HG03575 (cell line): ENCODE results near the gene MOV10.
"Not testable (repeated sequence)": the region's sequence is repeated elsewhere in the genome, so short reads cannot be mapped to it uniquely, and the experiment has no call there.

Experiments
- ATAC-seq: cut with Tn5 transposase; IDR thresholded peaks from one replicate; pipeline ENCODE4 v1.9.1; 2021; ENCODE audit not compliant: unreplicated experiment, insufficient number of reproducible peaks, low FRiP score; ENCODE audit errors: extremely low read depth

The MOV10 gene

DNA sequence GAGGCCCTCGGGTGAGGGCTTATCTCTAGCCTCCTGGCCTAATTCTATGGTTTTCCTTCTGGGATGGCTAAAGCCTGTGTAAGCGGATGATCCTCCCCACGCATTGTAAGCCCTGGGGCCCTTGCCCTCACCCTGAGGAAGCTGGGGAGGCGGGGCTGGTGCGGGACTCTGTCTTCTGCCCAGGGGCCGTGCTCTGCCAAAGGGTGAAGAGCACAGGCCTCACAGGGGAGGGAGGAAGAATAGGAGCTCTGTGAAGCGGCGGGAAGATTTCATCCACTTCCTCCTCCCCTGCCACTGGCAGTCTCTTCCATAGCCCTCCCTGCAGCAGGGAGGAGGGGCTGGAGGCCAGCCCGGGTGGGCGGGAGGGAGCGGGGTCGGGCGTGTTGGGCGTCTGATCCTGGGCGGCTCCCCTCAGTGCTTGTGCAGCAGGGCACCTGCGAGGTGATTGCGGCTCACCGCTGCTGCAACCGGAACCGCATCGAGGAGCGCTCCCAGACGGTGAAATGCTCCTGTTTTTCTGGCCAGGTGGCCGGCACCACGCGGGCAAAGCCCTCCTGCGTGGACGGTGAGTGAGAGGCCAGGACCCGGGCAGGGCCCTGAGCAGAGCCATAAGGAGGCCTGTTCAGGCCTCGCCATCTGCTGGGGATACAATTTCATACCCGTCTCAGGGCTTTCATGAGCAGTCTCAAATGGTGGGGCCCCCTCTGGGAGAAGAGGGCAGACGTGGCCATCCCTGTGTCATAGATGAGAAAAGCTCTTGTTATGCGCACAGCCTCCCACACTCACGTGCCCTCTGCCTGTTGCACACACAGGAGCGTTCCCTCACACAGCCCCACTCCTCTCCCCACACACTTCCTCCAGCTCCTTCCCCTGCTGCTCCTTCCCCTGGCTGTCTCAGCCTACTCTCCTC, 48.4 kb downstream of the MOV10 start:
- ATAC-seq = no peak

DNA sequence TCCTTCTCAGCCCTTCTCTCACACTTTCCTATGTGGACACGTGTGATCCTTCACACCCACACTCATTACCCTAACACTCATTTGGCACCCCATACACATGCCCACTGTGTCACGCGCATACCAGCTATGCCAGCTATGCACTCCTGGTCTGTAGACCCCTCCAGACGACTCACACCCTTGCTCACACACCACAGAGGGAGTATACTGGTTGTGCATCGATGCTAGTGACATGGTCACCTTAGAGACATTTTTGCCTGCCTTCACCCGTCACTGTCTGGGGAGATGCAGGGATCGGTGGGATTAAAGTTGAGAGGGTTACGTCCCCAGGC, 49.0 kb downstream of the MOV10 start:
- no peak for ATAC-seq

DNA sequence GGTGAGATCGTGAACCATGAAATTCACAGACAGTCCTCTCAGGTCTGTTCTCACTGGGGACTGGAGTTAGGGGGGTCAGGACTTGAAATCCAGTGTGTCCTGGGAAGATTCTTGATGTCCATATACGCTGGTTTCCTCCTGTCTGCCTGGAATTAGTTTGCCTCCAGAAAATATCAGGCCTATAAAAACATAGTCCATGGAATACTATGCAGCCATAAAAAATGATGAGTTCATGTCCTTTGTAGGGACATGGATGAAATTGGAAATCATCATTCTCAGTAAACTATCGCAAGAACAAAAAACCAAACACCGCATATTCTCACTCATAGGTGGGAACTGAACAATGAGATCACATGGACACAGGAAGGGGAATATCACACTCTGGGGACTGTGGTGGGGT, 49.8 kb downstream of the MOV10 start:
- not testable (repeated sequence) for ATAC-seq

DNA sequence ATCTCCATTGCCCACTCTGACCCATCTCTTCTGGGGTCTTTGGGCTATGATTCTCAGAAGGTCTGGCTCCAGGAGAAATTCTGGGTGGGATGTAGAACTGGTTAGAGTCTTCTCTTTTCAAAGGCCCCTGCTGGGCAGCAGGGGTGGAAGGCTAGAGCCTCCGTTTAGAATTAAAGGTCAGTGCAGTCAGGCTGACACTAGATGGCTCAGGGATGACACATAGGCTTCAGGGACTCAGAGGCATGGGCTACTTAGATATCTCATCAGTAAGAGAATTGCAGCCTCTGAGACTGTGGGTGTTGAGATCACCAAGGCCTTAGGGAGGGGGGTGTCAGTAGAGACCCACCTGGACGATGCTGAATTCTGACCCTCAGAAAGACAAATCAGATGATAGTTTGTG, 53.3 kb downstream of the MOV10 start:
- ATAC-seq = no peak

DNA sequence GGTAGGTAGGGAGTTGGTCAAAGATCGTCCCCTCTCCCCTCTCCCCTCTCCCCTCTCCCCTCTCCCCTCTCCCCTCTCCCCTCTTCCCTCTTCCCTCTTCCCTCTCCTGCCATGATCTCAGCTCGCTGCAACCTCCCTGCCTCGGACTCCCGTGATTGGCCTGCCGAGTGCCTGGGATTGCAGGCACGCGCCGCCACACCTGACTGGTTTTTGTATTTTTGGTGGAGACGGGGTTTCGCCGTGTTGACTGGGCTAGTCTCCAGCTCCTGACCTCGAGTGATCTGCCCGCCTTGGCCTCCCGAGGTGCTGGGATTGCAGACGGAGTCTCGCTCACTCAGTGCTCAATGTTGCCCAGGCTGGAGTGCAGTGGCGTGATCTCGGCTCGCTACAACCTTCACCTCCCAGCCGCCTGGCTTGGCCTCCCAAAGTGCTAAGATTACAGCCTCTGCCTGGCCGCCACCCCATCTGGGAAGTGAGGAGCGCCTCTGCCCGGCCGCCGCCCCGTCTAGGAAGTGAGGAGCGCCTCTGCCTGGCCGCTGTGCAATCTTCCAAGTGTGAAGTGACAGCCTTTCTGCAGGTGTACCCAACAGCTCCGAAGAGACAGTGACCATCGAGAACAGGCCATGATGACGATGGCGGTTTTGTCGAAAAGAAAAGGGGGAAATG, 54.0 kb downstream of the MOV10 start:
- ATAC-seq = not testable (repeated sequence)

DNA sequence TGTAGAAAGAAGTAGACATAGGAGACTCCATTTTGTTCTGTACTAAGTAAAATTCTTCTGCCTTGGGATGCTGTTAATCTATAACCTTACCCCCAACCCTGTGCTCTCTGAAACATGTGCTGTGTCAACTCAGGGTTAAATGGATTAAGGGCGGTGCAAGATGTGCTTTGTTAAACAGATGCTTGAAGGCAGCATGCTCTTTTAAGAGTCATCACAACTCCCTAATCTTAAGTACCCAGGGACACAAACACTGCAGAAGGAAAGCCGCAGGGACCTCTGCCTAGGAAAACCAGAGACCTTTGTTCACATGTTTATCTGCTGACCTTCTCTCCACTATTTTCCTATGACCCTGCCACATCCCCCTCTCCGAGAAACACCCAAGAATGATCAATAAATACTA, 54.6 kb downstream of the MOV10 start:
- not testable (repeated sequence) for ATAC-seq

DNA sequence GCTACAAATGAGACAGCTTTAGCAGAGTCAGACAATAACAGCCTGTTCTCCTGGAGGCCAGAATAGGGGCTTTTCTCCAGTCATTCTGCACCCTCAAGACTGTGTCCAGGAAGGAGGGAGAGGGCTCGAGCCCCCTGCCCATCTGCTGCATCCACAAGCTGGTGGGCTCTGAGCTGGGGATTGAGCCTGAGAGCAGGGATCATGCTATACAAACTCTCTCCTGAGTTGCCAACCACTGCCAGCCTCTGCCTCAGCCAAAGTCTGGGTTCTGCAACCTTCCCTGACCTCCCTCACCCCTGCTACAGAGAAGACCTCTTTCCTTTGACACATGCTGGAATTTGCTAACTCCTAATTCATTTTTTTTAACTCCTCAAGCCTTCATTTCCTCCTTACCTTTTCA, 55.5 kb downstream of the MOV10 start:
- ATAC-seq = no peak

DNA sequence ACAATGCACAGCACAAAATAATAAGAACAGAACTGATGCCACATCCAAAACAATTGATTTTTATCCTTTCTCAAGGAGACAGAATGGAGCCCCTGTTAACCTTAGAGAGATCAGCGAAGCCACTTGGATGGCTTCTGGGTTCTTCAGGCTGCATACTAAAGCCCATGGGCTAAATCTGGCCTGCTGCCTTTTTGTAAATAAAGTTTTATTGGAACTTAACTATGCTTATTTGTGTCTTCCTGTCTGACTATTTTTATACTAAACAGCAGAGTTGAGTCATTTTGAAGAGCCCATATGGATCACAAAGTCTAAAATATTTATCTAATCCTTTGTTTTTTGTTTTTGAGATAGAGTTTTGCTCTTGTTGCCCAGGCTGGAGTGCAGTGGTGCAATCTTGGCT, 57.0 kb downstream of the MOV10 start:
- no peak for ATAC-seq

DNA sequence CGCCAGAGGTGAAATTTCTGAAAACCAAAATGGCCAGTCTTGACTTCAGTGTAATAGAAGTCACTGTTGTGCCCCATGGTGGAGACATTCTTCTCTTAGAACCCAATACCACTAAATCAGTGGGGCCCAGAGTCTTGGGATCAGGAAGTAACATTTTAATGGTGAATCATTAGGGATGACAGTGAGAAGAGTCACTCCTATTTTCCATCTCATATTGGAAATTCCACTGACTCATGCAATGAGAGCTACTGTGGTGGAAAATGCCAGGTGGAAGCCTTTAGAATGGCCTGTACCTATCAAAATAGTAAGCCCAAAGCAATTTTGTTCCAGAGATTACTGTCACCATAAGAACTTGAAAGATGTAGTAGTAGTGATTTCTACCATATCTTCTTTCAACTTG, 61.3 kb downstream of the MOV10 start:
- ATAC-seq = no peak

DNA sequence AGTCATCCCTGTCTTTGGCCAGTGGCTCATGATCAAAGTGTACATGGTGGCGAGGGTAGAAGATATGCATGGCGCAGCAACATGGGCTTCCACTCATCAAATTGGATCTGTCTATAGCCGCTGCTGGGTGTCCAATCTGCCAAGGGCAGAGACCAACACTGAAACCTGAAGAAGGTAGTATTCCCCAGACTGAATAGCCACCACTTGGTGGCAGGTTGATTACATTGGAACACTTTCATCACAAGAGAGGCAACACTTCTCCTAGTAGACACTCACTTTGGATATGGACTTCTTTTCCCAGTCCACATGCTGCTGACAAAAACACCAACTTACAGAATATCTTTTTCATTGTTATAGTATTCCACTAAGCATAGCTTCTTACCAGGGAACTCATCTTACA, 63.1 kb downstream of the MOV10 start:
- no peak for ATAC-seq

DNA sequence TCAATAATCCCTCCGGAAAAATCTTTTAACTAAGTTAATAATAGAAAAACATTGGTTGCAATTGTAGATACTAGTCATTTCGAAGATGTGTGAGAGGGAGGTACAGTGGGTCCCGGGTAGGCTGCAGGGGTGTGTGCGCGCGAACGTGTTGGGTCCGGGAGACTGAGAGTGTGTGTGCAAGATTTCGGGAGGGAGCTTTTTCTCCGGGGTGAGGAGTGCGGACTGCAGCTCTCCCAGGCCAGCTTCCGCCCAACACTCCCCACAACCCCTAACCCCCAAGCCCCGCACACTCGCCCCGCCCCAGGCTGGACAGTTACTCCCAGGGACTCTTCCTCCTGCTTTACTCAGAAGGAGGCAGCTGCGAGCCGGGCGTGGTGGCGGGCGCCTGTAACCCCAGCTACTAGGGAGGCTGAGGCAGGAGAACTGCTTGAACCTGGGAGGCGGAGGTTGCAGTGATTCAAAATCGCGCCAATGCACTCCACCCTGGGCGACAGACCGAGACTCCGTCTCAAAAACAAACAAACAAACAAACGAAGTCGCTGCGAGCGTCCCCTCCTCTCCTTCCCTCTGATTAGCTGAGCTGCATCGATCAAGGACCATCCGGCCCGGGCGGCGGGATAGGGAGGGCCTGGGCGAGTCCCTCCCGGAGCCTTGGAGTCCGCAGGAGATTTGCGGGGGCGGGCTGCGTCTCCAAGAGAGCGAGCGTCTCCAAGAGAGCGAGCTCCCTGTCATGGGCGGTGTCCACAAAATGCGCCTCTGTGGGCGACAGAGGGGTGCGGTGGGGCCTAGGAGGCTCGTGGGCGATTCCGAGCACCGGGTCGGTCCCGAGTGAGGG, 68.9 kb downstream of the MOV10 start:
- no peak for ATAC-seq

DNA sequence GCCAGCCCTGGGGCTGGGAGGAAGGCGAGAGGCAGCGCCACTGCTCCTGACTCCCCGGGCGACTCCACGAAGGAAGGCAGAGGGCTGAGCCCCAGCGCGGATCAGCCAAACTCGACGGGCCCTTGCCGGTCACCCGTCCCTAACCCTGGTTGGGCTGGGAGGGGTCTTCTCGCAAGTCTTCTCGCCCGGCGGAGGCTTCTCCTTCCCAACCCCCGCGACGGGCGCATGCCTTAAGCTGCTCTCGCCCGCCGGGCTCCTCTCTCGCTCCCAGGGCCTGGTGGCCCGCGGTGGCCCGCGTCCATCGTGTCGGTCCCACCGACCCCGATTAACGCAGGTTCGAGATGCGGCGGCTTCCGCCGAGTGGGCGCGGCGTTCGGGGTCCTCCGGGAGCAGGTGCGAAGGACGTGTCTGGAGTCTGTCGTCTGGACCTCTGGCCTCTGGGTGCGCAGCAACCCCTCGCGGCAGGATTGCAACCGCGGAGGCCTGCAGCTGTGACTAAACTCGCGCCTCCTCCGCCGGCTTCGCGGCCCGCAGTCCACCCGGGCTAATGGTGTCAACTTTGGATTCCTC, 69.6 kb downstream of the MOV10 start:
- ATAC-seq = no peak

DNA sequence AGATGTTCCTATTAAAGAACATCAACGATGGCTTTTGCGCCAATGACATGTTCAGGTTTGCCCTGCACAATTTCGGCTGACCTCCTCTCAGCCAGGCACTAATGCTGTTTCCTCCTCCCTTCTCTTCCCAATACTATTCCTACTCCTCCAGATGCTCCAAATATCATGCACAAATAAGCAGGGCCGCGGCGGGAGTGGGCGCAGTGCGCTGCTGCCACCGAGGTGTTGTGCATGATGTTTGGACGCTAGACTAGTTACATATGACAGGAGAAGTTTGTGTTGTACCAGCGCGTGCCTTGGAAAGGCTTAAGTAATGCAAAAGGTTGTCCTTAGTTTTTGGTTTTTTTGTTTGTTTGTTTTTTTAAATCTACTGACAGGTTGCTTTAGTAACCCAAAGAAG, 73.9 kb downstream of the MOV10 start:
- no peak for ATAC-seq
